Amniotic stem cell (primary cell): ENCODE data around the gene SUSD4.
"Not testable (repeated sequence)": the region's sequence is repeated elsewhere in the genome, so short reads cannot be mapped to it uniquely, and the experiment has no call there.

ENCODE experiments used
- DNase-seq: peaks from one replicate; lab custom pipeline; 2025; lab: John Stamatoyannopoulos, UW

The SUSD4 gene

GRCh38 chr1:223291796-223292195 lies 72.2 kb downstream of the SUSD4 start:
- DNase-seq: no peak

DNA sequence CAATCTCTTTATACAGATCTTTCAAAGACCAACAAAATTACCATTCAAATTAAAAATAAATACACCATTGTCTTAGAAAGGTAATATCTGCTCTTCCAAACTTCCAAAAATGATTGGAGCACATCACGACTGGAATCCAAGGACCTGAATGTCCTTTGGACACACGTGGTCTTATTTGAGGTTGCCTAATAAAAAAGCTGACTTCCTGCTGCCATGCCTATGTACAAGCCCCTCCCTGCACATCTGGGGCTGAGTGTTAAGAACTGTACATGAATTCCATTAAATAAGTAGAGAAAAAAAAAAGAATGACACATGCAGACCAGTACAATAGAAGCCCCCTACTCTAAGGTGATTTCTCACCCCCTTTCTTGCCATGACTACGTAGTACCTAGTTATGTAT lies 73.6 kb downstream of the SUSD4 start:
- DNase-seq: no peak

- DNase-seq: no peak
Measured at GRCh38 chr1:223289621-223290020, 74.4 kb downstream of the SUSD4 start.

DNA sequence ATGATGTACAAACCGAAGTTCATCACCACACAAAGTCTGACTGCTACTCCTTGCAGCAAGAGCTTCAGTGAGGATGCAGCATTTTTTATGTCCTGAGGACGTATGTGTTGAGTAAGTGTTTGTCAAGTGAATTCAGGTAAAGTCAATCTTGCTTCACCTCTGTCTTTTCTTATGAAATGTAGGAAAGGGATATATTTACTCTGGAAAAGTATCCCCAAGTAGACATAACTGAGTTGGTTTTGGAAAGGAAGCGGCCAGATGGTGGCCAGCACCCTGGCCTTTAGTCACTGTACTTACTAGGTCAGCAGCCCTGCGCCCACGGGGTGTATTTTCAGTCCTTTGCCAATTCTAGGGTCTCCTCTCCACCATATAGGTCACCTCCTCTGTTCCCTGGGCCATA lies 75.2 kb downstream of the SUSD4 start:
- no peak for DNase-seq

DNA sequence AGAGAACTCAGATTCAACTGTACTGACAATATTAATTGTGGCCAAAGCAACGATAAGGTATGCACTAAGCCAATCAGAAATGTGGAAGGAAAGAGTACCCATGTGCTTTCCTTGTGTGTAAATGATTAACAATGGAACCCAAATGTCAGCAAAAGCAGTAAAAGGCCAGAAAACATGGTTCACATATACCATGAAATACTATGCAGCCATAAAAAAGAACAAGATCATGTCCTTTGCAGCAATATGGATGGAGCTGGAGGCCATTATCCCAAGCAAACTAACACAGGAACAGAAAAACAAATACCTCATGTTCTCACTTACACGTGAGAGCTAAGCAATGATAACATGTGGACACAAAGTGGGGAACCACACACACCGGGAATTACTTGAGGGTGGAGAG lies 78.5 kb downstream of the SUSD4 start:
- DNase-seq: no peak

GRCh38 chr1:223283697-223284096 lies 80.3 kb downstream of the SUSD4 start:
- not testable (repeated sequence) for DNase-seq

DNA sequence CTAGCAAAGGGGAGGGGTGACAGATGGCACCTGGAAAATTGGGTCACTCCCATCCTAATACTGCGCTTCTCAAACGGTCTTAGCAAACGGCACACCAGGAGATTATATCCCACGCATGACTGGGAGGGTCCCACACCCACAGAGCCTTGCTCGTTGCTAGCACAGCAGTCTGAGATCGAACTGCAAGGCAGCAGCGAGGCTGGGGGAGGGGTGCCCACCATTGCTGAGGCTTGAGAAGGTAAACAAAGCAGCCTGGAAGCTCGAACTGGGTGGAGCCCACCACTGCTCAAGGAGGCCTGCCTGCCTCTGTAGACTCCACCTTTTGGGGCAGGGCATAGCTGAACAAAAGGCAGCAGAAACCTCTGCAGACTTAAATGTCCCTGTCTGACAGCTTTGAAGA lies 85.7 kb downstream of the SUSD4 start:
- not testable (repeated sequence) for DNase-seq

GRCh38 chr1:223276029-223276428 lies 87.9 kb downstream of the SUSD4 start:
- DNase-seq: no peak

GRCh38 chr1:223273511-223273910 lies 90.5 kb downstream of the SUSD4 start:
- no peak for DNase-seq

DNA sequence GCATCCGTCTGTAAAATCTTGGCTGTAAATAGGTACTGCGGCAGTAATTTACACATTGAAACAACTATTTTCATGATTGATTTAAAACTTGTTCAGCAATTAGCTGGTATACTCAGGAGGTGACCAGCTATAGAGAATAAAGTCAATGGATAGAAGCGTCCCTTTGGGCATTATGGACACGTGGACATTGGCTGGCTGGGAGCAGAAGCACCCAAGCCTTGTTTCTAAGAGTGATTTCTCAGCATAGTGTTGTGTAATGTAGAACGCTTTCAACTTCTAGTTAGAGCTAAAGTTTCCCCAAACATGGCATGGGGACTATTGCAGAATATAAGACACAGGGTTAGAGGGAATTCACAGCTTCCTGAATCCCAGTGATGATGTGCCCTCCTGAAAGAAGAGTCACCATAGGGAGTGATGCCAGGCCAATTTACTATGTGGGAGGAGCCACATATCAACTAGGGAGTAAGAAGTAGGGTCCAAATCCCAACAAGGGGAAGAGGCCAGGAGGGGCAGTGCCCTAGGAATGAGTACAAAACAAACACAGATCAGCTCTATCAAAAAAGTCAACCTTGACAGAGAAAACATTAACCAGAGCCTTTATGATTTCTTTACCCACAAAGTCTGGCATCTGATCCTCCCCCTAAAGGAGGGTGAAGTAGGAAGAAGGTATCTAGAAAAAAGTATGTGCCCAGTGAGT lies 92.7 kb downstream of the SUSD4 start:
- no peak for DNase-seq

DNA sequence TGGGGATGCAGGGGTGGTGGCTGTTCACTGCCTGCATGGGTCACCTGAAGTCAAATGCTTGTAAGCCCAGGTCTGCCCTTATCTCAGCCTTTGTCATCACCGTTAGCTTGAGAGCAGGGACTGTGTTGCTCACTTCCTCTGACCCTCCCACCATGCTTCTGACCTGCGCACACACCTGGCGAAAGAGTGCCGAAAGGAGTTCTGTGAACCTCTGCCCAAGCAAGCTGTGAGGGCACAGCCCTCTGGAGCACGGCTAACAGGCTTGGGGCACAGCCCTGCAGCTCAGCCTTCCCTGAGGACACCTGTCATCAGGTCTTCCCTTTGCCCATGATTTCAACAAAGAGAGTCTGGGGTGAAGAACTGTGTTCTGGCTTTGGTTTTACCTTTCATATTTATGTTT lies 93.8 kb downstream of the SUSD4 start:
- DNase-seq: no peak

DNA sequence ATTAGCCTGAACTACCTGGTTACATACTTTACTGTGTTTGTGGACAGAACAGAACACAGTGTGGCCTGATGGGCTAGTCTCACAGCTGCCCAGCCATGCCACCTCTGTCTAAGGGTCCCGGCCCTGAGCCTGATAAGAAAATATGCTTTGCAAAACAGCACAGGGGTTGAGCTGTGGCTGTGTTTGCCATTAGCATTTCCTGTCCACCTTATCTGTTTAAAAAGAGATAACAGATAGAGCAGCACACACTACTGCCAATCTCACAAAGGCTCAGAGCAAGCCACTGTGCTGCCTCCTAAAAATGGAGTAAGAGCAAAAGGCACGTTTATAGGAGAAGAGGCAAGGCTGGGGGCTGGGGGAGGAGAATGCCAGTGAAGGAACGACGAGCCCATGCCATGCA lies 95.0 kb downstream of the SUSD4 start:
- DNase-seq: no peak

DNA sequence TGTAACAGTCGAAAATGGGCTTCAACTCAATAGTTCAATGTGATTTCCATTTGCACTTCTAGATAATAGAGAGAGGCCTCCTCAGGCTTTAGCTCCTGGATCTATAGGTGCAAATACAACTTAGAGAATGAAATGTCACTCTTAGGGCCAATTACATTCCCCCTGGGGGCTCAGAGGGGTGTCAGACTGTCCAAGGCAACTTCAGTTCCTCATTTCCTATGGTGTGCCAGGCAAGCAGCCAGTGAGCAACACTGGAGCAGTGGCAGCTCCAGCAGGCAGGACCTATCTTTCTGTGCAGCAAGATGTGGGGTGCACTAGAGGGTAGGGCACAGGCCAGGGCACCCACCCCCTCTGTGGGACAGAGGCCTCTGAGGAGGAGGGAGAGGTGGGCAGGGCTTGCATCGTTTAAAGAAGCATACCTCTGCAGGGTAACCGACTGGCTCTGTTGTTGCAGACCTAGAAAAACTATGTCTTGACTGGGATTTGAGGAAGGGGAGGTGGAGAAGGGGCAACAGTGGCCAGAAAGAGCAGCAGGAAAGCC lies 97.3 kb downstream of the SUSD4 start:
- DNase-seq: no peak

- DNase-seq: no peak
Measured at GRCh38 chr1:223264983-223265908, 98.7 kb downstream of the SUSD4 start.

DNA sequence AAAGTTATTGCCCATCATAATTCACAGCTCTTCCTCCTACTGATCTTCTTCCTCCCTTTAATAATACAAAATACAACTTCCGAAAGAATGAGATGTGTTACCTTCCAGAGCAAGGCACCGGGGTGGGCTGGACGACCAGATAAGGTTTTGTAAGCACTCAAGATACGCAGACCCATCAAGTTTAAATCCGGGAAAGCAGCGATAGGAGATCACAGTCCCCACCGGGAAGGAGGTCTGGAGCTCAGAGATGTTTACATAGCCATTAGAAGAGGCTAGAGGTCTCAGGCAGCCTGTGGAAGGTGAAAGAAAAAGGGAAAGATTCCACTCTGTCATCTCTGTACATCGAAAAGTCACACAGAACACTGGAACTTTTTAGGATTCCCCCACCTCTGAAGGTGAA lies 99.4 kb downstream of the SUSD4 start:
- DNase-seq: no peak

DNA sequence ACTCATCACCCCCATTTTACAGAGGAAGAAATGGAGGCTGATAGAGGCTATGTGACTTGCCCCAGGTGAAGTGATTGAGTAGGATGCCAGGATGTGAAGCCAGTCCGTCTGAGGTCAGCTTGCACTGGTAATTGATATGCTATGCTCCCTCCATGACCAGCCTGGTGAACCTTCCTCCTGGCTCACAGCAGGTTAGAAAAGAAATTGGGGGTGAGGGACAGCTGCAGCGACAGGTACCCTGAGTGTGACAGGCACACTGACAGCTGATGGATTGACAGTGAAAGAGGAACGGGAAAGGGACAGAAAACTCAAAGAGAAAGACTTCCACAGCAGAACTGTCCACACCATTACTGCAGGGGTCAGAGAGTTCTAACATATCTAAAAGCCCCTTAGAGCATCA lies 102.1 kb downstream of the SUSD4 start:
- no peak for DNase-seq

- no peak for DNase-seq
Measured at GRCh38 chr1:223260712-223261111, 103.3 kb downstream of the SUSD4 start.

DNA sequence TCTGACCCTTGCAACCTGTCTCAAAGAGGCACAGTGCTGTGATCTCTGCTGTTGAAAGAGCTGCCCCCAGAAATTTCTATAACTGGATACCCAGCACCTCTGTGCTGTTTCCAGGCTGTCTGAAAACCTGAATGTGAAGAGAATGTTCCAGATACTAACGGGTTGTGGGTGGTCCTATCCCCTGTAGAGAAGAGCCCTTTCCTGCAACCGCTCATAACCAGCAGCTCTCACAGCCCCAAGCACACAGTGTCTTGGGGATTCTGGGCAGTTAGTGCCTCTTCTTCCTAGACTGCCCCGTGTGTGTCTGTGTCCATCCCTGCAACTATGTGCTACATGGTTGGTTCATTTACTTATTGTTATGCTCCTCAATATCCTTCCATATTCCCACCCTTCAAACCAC lies 104.5 kb downstream of the SUSD4 start:
- no peak for DNase-seq

- no peak for DNase-seq
Measured at GRCh38 chr1:223258751-223259198, 105.2 kb downstream of the SUSD4 start.

- DNase-seq: no peak
Measured at GRCh38 chr1:223257856-223258550, 106.0 kb downstream of the SUSD4 start.

GRCh38 chr1:223256034-223256433 lies 107.9 kb downstream of the SUSD4 start:
- no peak for DNase-seq

DNA sequence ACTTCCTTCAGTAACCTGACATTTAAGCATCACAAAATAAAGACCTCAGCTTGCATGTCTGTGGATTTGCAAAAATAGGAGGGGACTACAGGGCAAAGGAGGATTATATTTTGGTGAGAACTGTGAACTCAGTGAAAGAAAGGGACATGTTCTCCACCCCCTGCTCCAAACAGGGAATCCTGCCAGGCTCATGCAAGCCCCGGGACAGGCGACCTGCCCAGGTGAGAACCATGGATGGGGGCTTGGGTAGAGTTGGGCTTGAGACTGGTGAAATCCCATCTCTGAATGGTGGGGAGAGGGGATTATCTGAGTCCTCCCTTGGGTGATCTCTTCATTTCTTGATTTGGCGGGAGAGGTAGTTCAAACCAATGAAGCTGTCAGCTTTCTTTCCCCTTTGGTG lies 110.1 kb downstream of the SUSD4 start:
- no peak for DNase-seq
